Mucosa of gallbladder (tissue), 1 donor: Measurements from ENCODE around the gene BEST4. TPM values are rescaled to one million over a fixed set of nuclear protein-coding genes. Genes with fewer than 3 reads are reported as not detected.
"Not testable (repeated sequence)": the region's sequence is repeated elsewhere in the genome, so short reads cannot be mapped to it uniquely, and the experiment has no call there.

Experiments
- DNase-seq: peaks from one replicate; pipeline ENCODE4 v3.0.0-alpha.2; 2020; ENCODE audit warnings: low spot score
- total RNA-seq: library from RNA; stranded (reverse); gene quantifications from one replicate; pipeline ENCODE4 v1.2.1, GENCODE V29; 2021
- donor health status: DM: no; HTN: no; CAD: no.

The BEST4 gene
- total RNA-seq, 1 donor from 2014 or later: 0.37 TPM

- no peak for DNase-seq
Measured at GRCh38 chr1:44778705-44779576, 9.0 kb downstream of the BEST4 start.

- no peak for DNase-seq
Measured at GRCh38 chr1:44777969-44778635, 9.9 kb downstream of the BEST4 start.

GRCh38 chr1:44777547-44777946 is 10.4 kb downstream of the BEST4 start:
- no peak for DNase-seq

GRCh38 chr1:44776730-44777068 is 11.3 kb downstream of the BEST4 start:
- DNase-seq: no peak

GRCh38 chr1:44775930-44776729 is 11.8 kb downstream of the BEST4 start:
- no peak for DNase-seq

- DNase-seq: peak; percentile 94
Measured at GRCh38 chr1:44775078-44775929, 12.7 kb downstream of the BEST4 start, which contains the start of gene RPS8. TSS of gene RPS8 (plus strand) at chr1:44775540. CDS start at chr1:44775597, 57 bp downstream.

- DNase-seq: not testable (repeated sequence)
Measured at GRCh38 chr1:44766421-44766820, 21.5 kb downstream of the BEST4 start.

GRCh38 chr1:44760876-44761275 is 27.1 kb downstream of the BEST4 start:
- DNase-seq: no peak

GRCh38 chr1:44759077-44759476 is 28.9 kb downstream of the BEST4 start:
- no peak for DNase-seq

GRCh38 chr1:44757420-44757819 is 30.6 kb downstream of the BEST4 start:
- DNase-seq: no peak

- DNase-seq: no peak
Measured at GRCh38 chr1:44747878-44748277, 40.1 kb downstream of the BEST4 start.

- DNase-seq: no peak
Measured at GRCh38 chr1:44743211-44743610, 44.8 kb downstream of the BEST4 start.

- DNase-seq: no peak
Measured at GRCh38 chr1:44740179-44740617, 47.8 kb downstream of the BEST4 start.

- peak; percentile 97 for DNase-seq
Measured at GRCh38 chr1:44739307-44740178, 48.4 kb downstream of the BEST4 start, which contains the start of gene KIF2C. TSS of gene KIF2C (plus strand) at chr1:44739837. CDS start at chr1:44739933, 96 bp downstream.

- not testable (repeated sequence) for DNase-seq
Measured at GRCh38 chr1:44738953-44739306, 49.0 kb downstream of the BEST4 start.

- DNase-seq: no peak
Measured at GRCh38 chr1:44735992-44736391, 52.0 kb downstream of the BEST4 start.

- DNase-seq: no peak
Measured at GRCh38 chr1:44733784-44734183, 54.2 kb downstream of the BEST4 start.
